IMR-90 (cell line): ENCODE measurements around the gene PKP3. TPM values are rescaled to one million over a fixed set of nuclear protein-coding genes. Genes with fewer than 3 reads are reported as not detected.
A peak's percentile ranks its signal among the peaks of the same experiment; 100 is the strongest.

Source experiments
- ATAC-seq: fragments of 200-7000 bp; cut with Tn5 transposase; 2 replicates; pipeline ENCODE4 v1.9.1; 2020; ENCODE audit warnings: low read depth, mild to moderate bottlenecking, moderate library complexity
- BruUV-seq: library from RNA; stranded (reverse); fragments of 400-500 nt; replicated peaks from 2 replicates; lab custom pipeline; 2021; lab: Mats Ljungman, UMichigan
- CTCF ChIA-PET: fragments of 300-600 bp; formaldehyde crosslinking; extraction: SDS; loops from one replicate; lab custom pipeline; 2021; ENCODE audit warnings: antibody characterized with exemption; lab: Yijun Ruan, JAX
- POLR2A ChIA-PET: fragments of 300-600 bp; sonication (Branson Sonifier 250); formaldehyde crosslinking; loops from one replicate; lab custom pipeline; 2022; ENCODE audit warnings: antibody characterized with exemption; ENCODE audit not compliant: unreplicated experiment; lab: Charles Lee
- DNase-seq: peaks from one replicate; pipeline ENCODE4 v3.0.0; 2013
- H2AFZ ChIP-seq: replicated peaks from 2 replicates; pipeline ENCODE3; 2013; ENCODE audit warnings: low read length, mild to moderate bottlenecking; ENCODE audit not compliant: poor library complexity
- H2AK5ac ChIP-seq: 2 replicates; pipeline ENCODE4 v1.6.1; 2013; ENCODE audit warnings: low read depth, low read length, inconsistent platforms
- H2AK9ac ChIP-seq: replicated peaks from 2 replicates; pipeline ENCODE3; 2013; ENCODE audit warnings: mild to moderate bottlenecking, low read depth, low read length, moderate library complexity; ENCODE audit not compliant: poor library complexity
- H2BK120ac ChIP-seq: 2 replicates; pipeline ENCODE4 v1.6.1; 2013; ENCODE audit warnings: low read depth, low read length, inconsistent platforms
- H2BK15ac ChIP-seq: 3 replicates; pipeline ENCODE4 v1.6.1; 2013; ENCODE audit warnings: low read depth, low read length, inconsistent platforms
- H2BK20ac ChIP-seq: 2 replicates; pipeline ENCODE4 v1.6.1; 2013; ENCODE audit warnings: low read depth, mild to moderate bottlenecking, inconsistent platforms, low read length, moderate library complexity
- H2BK5ac ChIP-seq: 2 replicates; pipeline ENCODE4 v1.6.1; 2013; ENCODE audit warnings: mild to moderate bottlenecking, low read depth, low read length, inconsistent platforms; ENCODE audit not compliant: poor library complexity, severe bottlenecking
- H3K14ac ChIP-seq: replicated peaks from 2 replicates; pipeline ENCODE4 v1.6.1; 2013; ENCODE audit warnings: low read depth, low read length, inconsistent platforms
- H3K18ac ChIP-seq: 2 replicates; pipeline ENCODE4 v1.6.1; 2013; ENCODE audit warnings: low read depth, low read length, control low read depth
- H3K23ac ChIP-seq: 2 replicates; pipeline ENCODE4 v1.6.1; 2013; ENCODE audit warnings: low read depth, low read length, inconsistent platforms
- H3K27ac ChIP-seq: 2 replicates; pipeline ENCODE4 v1.5.1; 2013; ENCODE audit warnings: mild to moderate bottlenecking, control low read depth, low read length; ENCODE audit not compliant: insufficient read depth
- H3K27me3 ChIP-seq: 2 replicates; pipeline ENCODE4 v1.6.1; 2013; ENCODE audit warnings: low read length; ENCODE audit not compliant: control insufficient read depth, insufficient read depth
- H3K36me3 ChIP-seq: 2 replicates; pipeline ENCODE4 v1.6.1; 2013; ENCODE audit warnings: low read length, mixed read lengths; ENCODE audit not compliant: control insufficient read depth, insufficient read depth
- H3K4ac ChIP-seq: 2 replicates; pipeline ENCODE4 v1.6.1; 2013; ENCODE audit warnings: low read depth, low read length, inconsistent platforms
- H3K4me1 ChIP-seq: 2 replicates; pipeline ENCODE4 v1.6.1; 2013; ENCODE audit warnings: low read length, mixed read lengths; ENCODE audit not compliant: control insufficient read depth, insufficient read depth
- H3K4me2 ChIP-seq: 2 replicates; pipeline ENCODE4 v1.6.1; 2013; ENCODE audit warnings: low read depth, mild to moderate bottlenecking, control low read depth, low read length, moderate library complexity
- H3K4me3 ChIP-seq: 2 replicates; pipeline ENCODE4 v1.5.1; 2013; ENCODE audit warnings: low read depth, mild to moderate bottlenecking, control low read depth, low read length, moderate library complexity; ENCODE audit not compliant: insufficient read depth
- H3K56ac ChIP-seq: 2 replicates; pipeline ENCODE4 v1.6.1; 2013; ENCODE audit warnings: low read length, inconsistent platforms; ENCODE audit not compliant: insufficient read depth; ENCODE audit errors: extremely low read depth
- H3K79me1 ChIP-seq, 2 experiments: 2 replicates each; pipeline ENCODE4 v1.6.1; 2013; ENCODE audit warnings: low read length in 2 of 2, inconsistent platforms in 1 of 2, low read depth in 1 of 2
- H3K9ac ChIP-seq: 2 replicates; pipeline ENCODE4 v1.6.1; 2013; ENCODE audit warnings: low read depth, low read length, control low read depth
- H3K9me1 ChIP-seq: 2 replicates; pipeline ENCODE4 v1.6.1; 2013; ENCODE audit warnings: low read length, inconsistent platforms; ENCODE audit not compliant: insufficient read depth
- H3K9me3 ChIP-seq: 2 replicates; pipeline ENCODE4 v1.6.1; 2013; ENCODE audit warnings: low read length; ENCODE audit not compliant: control insufficient read depth, insufficient read depth
- H4K20me1 ChIP-seq: 2 replicates; pipeline ENCODE4 v1.6.1; 2013; ENCODE audit warnings: low read length, inconsistent platforms; ENCODE audit not compliant: insufficient read depth
- H4K5ac ChIP-seq: 2 replicates; pipeline ENCODE4 v1.6.1; 2013; ENCODE audit warnings: mild to moderate bottlenecking, low read depth, low read length, control low read depth
- H4K8ac ChIP-seq, 2 experiments: 2 replicates each; pipeline ENCODE4 v1.6.1; 2013; ENCODE audit warnings: low read depth in 2 of 2, low read length in 2 of 2, control low read depth in 1 of 2, inconsistent platforms in 1 of 2
- H4K91ac ChIP-seq: 2 replicates; pipeline ENCODE4 v1.6.1; 2013; ENCODE audit warnings: low read depth, low read length, inconsistent platforms; ENCODE audit not compliant: insufficient read depth
- BHLHE40 ChIP-seq: fragments of 150-350 bp; IDR thresholded peaks from 2 replicates; pipeline ENCODE4 v1.6.1; 2016; ENCODE audit warnings: mild to moderate bottlenecking, low read depth, low read length
- CHD1 ChIP-seq: IDR thresholded peaks from 2 replicates; pipeline ENCODE4 v1.6.1; 2012; ENCODE audit warnings: low read depth, low read length, improper control_type of control experiment
- FOS ChIP-seq: fragments of 150-350 bp; IDR thresholded peaks from 2 replicates; pipeline ENCODE4 v1.6.1; 2016; ENCODE audit warnings: low read depth, low read length
- MAZ ChIP-seq: IDR thresholded peaks from 2 replicates; pipeline ENCODE4 v1.6.1; 2012; ENCODE audit warnings: low read depth, mild to moderate bottlenecking, low read length, improper control_type of control experiment, moderate library complexity, borderline replicate concordance
- RAD21 ChIP-seq: IDR thresholded peaks from 2 replicates; pipeline ENCODE4 v1.6.1; 2012; ENCODE audit warnings: low read length, improper control_type of control experiment
- SMC3 ChIP-seq: fragments of 150-350 bp; IDR thresholded peaks from 2 replicates; pipeline ENCODE4 v1.6.1; 2016; ENCODE audit warnings: low read depth, mild to moderate bottlenecking, antibody characterized with exemption, low read length, moderate library complexity
- WGBS, 2 experiments: methylation state at CpG; one replicate each; pipeline versions ENCODE4 v1.1.5 to v1.1.7; 2013; ENCODE audit warnings: missing lambda C conversion rate in 2 of 2; ENCODE audit not compliant: insufficient read length in 1 of 2; ENCODE audit errors: extremely low coverage in 2 of 2; 5-methylcytosine and 5-hydroxymethylcytosine counted together
- dilution Hi-C: fragments of 300-500 bp; cut with HindIII; formaldehyde crosslinking; loops from one replicate; pipeline ENCODE4 v1.14.3; 2018; ENCODE audit warnings: low sequenced_read_pairs; ENCODE audit not compliant: unreplicated experiment
- in situ Hi-C: fragments of 300-500 bp; cut with MboI; formaldehyde crosslinking; loops from 3 replicates; pipeline ENCODE4 v1.14.3; 2019; ENCODE audit warnings: low sequenced_read_pairs, inconsistent platforms, mixed read lengths
- intact Hi-C: fragments of 100-400 bp; cut with micrococcal nuclease; formaldehyde crosslinking; loops from 2 replicates; pipeline ENCODE4 v1.10.0; 2022
- polyA plus RNA-seq, 3 experiments: library from polyadenylated mRNA; depleted of rRNA; stranded (reverse); fragments of >200 nt; gene quantifications; 2 replicates each; pipeline ENCODE4 v1.2.3, GENCODE V29; 2012; ENCODE audit warnings: low replicate concordance in 1 of 3
- total RNA-seq: library from RNA; depleted of rRNA; stranded (reverse); fragments of >200 nt; gene quantifications from 2 replicates; pipeline ENCODE4 v1.2.3, GENCODE V29; 2012
- TF ChIP-seq, protein P1 (sequence below): fragments of 150-350 bp; IDR thresholded peaks from 2 replicates; pipeline ENCODE4 v1.6.1; 2016; ENCODE audit warnings: low read depth, mild to moderate bottlenecking, low read length, moderate library complexity, borderline replicate concordance

Gene PKP3
- total and polyA plus RNA-seq, 2 of the 4 experiments (the other 2 are of a cell fraction): 1.5 to 2.2 TPM

DNA sequence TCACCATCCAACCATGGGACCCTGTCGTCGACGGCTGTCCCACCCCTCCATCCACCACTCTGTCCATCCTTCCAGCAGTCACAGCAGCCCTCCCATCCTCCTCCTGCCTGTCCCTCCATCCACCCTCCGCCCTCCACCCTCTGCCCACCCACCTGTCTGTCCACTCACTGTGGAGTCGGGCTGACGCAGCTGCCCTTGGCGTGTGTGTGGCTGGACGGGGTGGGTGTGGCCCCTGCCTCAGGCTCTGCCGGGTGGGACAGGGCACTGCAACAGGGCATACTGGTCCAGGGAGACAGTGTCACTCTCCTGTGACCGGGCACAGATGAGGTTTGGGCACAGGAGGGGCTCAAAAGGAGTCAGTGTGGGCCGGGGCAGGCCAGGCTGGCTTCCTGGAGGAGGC lies 1.9 kb downstream of the PKP3 start:
- DNase-seq (no peak), ATAC-seq (no peak)
- peaks cover 5% of the 10 kb centered on the region; the same call in 1 of the 2 replicates for H3K9me3 ChIP-seq
- H3K27me3 ChIP-seq: peaks cover 13% of the 10 kb centered on the region
- no peak overlapping the region for H3K18ac ChIP-seq
- H3K36me3 ChIP-seq: no peaks in the 10 kb centered on the region
- H3K9me1 ChIP-seq: peaks cover 6% of the 10 kb centered on the region
- no peak overlapping the region for H4K5ac ChIP-seq
- H3K9ac ChIP-seq: no peak overlapping the region
- H2BK20ac ChIP-seq: no peak overlapping the region
- peak overlapping the region; percentile 55 for H2AK9ac ChIP-seq
- H2BK15ac ChIP-seq: no peak overlapping the region
- H4K20me1 ChIP-seq: no peaks in the 10 kb centered on the region
- no peak overlapping the region for H4K91ac ChIP-seq
- no peak overlapping the region for H4K8ac ChIP-seq
- H2BK5ac ChIP-seq: no peak overlapping the region
- no peak overlapping the region for H2AFZ ChIP-seq
- TF ChIP-seq FOS (no peak), CHD1 (no peak), SMC3 (no peak), MAZ (no peak), RAD21 (no peak), BHLHE40 (no peak)
- TF ChIP-seq, protein P1, sequence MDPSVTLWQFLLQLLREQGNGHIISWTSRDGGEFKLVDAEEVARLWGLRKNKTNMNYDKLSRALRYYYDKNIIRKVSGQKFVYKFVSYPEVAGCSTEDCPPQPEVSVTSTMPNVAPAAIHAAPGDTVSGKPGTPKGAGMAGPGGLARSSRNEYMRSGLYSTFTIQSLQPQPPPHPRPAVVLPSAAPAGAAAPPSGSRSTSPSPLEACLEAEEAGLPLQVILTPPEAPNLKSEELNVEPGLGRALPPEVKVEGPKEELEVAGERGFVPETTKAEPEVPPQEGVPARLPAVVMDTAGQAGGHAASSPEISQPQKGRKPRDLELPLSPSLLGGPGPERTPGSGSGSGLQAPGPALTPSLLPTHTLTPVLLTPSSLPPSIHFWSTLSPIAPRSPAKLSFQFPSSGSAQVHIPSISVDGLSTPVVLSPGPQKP: no peak
- no peak overlapping the region for H2BK120ac ChIP-seq
- H2AK5ac ChIP-seq: peak overlapping the region; percentile 58
- no peak overlapping the region for H3K4me3 ChIP-seq
- peaks cover 22% of the 10 kb centered on the region for H3K4me1 ChIP-seq
- in situ Hi-C loops: no loop called here
- dilution Hi-C loops: no loop called here
- CTCF ChIA-PET: no interaction called here
- 81% methylated on average over 4 of the region's 11 CpGs; no CpG with 5 or more reads in 1 of the 2 experiments for WGBS, 2 experiments
- H3K14ac ChIP-seq: no peak overlapping the region
- no peak overlapping the region for H3K56ac ChIP-seq
- peaks cover 0 to 4% of the 10 kb centered on the region in 2 experiments; a peak in 1 of 4 replicates for H3K79me1 ChIP-seq
- no peak overlapping the region for H3K4me2 ChIP-seq
- H3K4ac ChIP-seq: no peak overlapping the region
- no peak overlapping the region for H3K27ac ChIP-seq
- intact Hi-C loops: no loop called here
- BruUV-seq: no TSS peak
- no peak overlapping the region for H3K23ac ChIP-seq
- POLR2A ChIA-PET: no interaction called here
